GM18858 (cell line): ENCODE measurements around the gene TOP2B.

Experiments
- ATAC-seq: cut with Tn5 transposase; IDR thresholded peaks from one replicate; pipeline ENCODE4 v1.9.1; 2021; ENCODE audit not compliant: unreplicated experiment

The TOP2B gene

GRCh38 chr3:25619382-25619781 is 45.3 kb downstream of the TOP2B start:
- no peak for ATAC-seq

DNA sequence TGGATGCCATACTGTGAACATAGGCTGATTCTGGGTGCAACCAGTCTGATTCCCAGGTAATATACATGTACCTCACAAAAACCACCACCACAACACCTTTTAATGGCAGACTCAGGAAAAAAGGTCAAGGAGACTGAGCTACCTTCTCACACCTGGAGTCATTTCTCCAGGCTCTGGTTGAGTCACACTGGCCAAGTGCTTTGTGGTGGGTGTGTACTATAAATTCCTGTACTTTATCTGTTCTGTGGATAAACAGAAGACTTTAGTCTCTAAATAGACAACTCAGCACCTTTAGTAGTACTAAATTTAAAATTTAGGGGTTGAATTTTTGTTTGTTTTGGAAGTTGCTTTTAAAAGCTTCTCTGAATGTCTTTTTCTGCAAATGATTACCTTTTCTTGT is 46.7 kb downstream of the TOP2B start:
- no peak for ATAC-seq

DNA sequence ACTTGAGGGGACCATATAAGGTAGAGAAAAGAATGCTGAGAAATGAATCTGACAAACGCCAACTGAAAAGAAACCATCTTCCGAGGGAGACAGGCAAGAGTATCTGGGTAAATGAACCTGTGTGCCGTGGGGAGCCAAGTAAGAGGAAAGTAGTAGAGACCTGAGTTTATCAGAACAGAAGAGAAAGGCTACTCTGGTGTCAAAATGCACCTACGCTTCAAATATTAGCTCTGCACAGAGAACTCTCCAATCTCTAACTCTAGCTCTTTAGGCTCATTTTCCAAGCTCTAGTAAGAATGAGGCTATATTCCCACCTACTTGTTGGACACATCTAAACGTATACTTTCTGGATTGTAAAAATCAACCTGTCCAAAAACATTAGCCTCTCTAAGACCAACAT is 53.5 kb downstream of the TOP2B start:
- ATAC-seq: no peak

DNA sequence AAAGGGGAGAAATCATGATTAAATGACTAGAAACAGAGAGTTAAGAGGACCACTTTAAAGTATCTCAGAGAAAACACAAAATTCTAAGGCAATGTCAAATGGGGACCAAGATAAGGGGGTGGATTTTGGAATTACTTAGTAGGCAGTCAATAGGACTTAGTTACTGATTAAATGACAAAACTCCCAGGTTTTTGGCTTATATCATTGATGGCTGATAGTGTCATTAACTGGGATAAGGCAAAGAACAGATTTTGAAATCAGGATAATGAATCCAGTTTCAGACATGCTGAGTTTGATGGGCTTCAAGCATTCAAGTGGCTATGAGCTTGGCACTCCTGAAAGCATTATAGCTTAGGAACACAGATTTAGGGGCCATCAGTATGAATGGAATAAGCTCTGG is 53.9 kb downstream of the TOP2B start:
- no peak for ATAC-seq

DNA sequence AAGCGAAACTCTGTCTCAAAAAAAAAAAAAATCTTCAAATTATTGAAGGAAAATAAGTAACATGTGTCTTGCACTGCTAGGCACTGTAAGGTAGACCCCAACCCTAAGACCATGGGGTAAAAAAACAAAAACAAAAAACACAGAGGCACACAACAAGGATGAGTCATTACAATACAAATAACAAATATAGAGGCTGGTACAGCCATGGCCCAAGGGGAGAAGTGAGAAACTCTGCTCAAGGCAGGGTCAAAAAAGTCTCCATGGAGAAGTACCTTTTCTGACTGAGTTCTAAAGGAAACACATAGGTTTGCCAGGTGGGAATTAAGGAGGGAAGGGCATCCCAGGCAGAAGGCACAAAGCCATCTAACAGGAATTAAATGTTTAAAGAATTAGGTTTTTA is 54.5 kb downstream of the TOP2B start:
- ATAC-seq: no peak

GRCh38 chr3:25604107-25604805 is 60.5 kb downstream of the TOP2B start:
- ATAC-seq: no peak

DNA sequence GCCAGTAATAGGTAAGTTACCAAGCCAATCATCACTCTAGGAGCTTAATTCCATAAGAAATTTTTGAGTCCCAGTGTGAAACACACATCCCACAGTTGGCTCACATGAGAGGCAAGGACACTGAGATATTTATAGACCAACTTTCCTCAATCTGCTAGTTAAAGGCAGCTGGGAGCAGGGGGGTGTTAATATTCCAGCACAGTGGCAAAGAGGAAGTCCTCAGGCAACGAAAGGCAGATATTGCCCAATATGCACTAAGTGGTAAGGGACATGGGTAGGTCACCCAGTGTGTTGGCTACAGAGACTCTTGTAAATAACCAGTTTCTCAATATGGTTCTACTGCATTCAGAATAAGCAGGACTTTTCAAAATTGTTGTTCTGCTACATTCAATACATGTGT is 61.0 kb downstream of the TOP2B start:
- no peak for ATAC-seq

- ATAC-seq: no peak
These were observed 67.1 kb downstream of the TOP2B start for GRCh38 chr3:25597535-25598101.

- ATAC-seq: peak; percentile 43
These were observed 70.7 kb downstream of the TOP2B start for GRCh38 chr3:25594007-25594502.

GRCh38 chr3:25593001-25593400 is 71.7 kb downstream of the TOP2B start:
- ATAC-seq: no peak

DNA sequence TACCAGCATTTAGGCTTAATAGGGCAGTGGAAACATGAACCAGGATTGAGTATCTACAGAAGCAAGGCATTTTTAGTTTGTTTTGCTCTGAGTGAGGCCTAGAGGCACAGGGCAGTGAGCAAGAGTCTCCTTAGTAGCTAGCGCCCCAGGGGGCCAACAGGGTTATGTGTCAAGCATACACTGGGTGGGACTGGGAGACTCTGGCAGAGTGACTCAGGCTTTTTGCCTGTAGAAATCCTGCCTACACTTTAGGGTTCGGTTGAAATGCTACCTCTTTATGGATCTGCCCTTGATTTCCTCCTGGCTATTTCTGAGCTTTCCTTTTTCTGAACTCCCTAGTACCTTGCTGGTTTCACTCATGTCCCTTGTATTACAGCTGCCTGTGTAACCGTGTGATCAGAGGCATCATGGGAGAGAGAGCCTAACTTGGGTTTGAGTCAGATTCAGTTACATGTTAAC is 72.2 kb downstream of the TOP2B start:
- ATAC-seq: no peak

- ATAC-seq: no peak
These were observed 74.9 kb downstream of the TOP2B start for GRCh38 chr3:25589783-25590258.

GRCh38 chr3:25589104-25589782 is 75.5 kb downstream of the TOP2B start:
- no peak for ATAC-seq

GRCh38 chr3:25588441-25589103 is 76.1 kb downstream of the TOP2B start:
- no peak for ATAC-seq

GRCh38 chr3:25587975-25588374 is 76.7 kb downstream of the TOP2B start:
- ATAC-seq: no peak

- ATAC-seq: no peak
These were observed 77.2 kb downstream of the TOP2B start for GRCh38 chr3:25587526-25587925.

GRCh38 chr3:25587094-25587493 is 77.6 kb downstream of the TOP2B start:
- no peak for ATAC-seq

DNA sequence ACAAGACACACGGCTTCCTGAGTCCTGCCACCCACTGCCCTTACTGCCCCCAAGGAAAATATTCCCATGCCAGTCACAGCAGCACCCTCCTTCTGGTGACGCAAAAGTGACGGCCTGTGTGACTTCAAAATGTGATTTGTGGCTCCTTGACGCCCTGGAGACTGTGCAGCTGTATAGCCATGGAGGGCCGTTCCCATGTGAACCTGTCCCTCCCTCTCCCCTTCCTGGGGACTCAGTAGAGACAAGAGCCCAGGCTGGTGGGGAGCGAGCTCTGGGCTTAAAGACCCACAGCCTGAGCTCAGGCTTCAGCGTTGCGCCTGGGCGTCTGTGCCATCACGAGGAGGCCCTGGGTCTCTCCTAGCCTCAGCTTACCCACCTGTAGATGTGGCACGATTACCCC is 78.2 kb downstream of the TOP2B start:
- no peak for ATAC-seq

DNA sequence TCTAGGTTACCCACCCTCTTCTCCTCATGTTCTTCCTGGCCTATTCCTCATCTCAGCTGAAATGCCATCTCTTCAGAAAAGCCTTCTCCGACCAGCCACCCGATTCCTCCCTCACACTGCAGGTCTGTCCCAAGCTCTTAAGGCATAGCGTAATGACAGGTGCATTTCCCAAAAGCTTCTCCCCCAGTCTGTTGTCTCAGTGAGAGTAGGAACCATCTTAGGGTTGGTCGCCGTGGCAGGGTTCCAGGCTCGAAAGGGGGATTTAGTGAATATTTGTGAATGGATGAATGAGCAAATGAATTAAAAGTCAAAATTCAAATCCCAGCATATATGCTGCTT is 78.6 kb downstream of the TOP2B start:
- ATAC-seq: no peak

DNA sequence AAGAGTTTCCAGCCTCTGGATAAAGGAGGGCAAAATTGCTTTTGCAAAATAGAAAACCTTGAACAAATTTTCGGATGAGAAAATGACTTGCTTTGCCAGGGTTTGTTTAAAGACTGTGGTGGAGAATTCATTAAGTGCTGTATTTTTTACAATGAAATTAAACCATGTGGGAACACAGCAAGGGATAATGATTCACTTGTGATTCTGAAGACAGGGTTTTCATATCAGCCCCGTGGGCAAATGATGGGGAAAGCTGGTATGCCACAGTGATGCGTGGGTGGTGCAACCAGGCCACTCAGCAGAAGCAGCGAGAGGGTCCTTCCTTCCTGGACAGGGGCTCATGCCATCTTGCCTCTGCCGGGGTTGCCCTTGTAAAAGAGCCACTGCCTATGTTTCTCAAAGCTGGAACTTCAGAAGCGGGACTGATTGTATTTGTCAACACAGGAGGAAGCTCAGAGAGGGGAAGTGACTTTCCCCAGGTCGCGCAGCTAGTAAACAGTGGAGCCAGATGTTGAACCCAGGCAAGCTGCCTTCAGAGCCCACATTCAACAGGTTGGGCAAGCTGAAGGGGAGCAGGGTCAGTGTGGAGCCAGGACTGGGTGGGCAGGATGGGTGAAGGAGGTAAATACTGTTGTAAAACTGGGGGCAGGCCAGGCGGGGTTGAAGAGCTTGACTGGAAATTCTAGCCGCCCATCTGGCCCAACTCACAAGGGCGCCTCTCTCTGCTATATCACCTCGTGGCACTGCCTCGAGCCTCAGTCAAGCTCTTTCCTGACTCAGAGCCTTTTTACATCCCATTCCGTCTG is 79.1 kb downstream of the TOP2B start:
- ATAC-seq: no peak
